NT2/D1 (cell line): ENCODE results near the gene BGN.

Experiments used
- YY1 ChIP-seq: IDR thresholded peaks from 2 replicates; pipeline ENCODE4 v1.6.1; 2011; ENCODE audit not compliant: insufficient read length, insufficient read depth
- ZNF274 ChIP-seq: IDR thresholded peaks from 2 replicates; pipeline ENCODE4 v1.6.1; 2011; ENCODE audit warnings: mild to moderate bottlenecking, low read depth, low read length

GRCh38 chrX:153524234-153524633, 29.5 kb downstream of the BGN start:
- TF ChIP-seq ZNF274 (no peak), YY1 (no peak)
